CD4-positive, alpha-beta T cell treated with Interleukin-2 at 100 ng/mL for 4 hours (primary cell): Measurements from ENCODE around the gene DOCK2.

Experiments
- DNase-seq: peaks from one replicate; pipeline ENCODE4 v3.0.0-alpha.2; 2020; ENCODE audit warnings: low spot score

Gene DOCK2

GRCh38 chr5:169905017-169905416, 267.9 kb downstream of the DOCK2 start:
- no peak for DNase-seq

- DNase-seq: no peak
Measured at GRCh38 chr5:169906745-169907649, 269.9 kb downstream of the DOCK2 start.

- DNase-seq: no peak
Measured at GRCh38 chr5:169908864-169909263, 271.8 kb downstream of the DOCK2 start.

- DNase-seq: no peak
Measured at GRCh38 chr5:169909945-169910344, 272.9 kb downstream of the DOCK2 start.

GRCh38 chr5:169910393-169910792, 273.3 kb downstream of the DOCK2 start:
- DNase-seq: no peak

- no peak for DNase-seq
Measured at GRCh38 chr5:169911448-169912212, 274.6 kb downstream of the DOCK2 start.

GRCh38 chr5:169913479-169913878, 276.4 kb downstream of the DOCK2 start:
- DNase-seq: no peak

- DNase-seq: no peak
Measured at GRCh38 chr5:169914766-169915165, 277.7 kb downstream of the DOCK2 start.

GRCh38 chr5:169917500-169917899, 280.4 kb downstream of the DOCK2 start:
- no peak for DNase-seq

- no peak for DNase-seq
Measured at GRCh38 chr5:169918228-169918627, 281.2 kb downstream of the DOCK2 start.

- no peak for DNase-seq
Measured at GRCh38 chr5:169920474-169920873, 283.4 kb downstream of the DOCK2 start.

GRCh38 chr5:169921384-169921783, 284.3 kb downstream of the DOCK2 start:
- no peak for DNase-seq

GRCh38 chr5:169921949-169922348, 284.9 kb downstream of the DOCK2 start:
- DNase-seq: no peak

- DNase-seq: no peak
Measured at GRCh38 chr5:169922474-169922873, 285.4 kb downstream of the DOCK2 start.

GRCh38 chr5:169923988-169924387, 286.9 kb downstream of the DOCK2 start:
- DNase-seq: no peak

- no peak for DNase-seq
Measured at GRCh38 chr5:169933127-169933526, 296.1 kb downstream of the DOCK2 start.

- no peak for DNase-seq
Measured at GRCh38 chr5:169933616-169934015, 296.5 kb downstream of the DOCK2 start.

GRCh38 chr5:169934990-169935389, 297.9 kb downstream of the DOCK2 start:
- DNase-seq: no peak

- no peak for DNase-seq
Measured at GRCh38 chr5:169935762-169936161, 298.7 kb downstream of the DOCK2 start.

GRCh38 chr5:169938439-169938838, 301.4 kb downstream of the DOCK2 start:
- no peak for DNase-seq

- no peak for DNase-seq
Measured at GRCh38 chr5:169939731-169940130, 302.7 kb downstream of the DOCK2 start.

GRCh38 chr5:169941542-169941941, 304.5 kb downstream of the DOCK2 start:
- no peak for DNase-seq

GRCh38 chr5:169942181-169942580, 305.1 kb downstream of the DOCK2 start:
- no peak for DNase-seq
